T-helper 2 cell treated with Interferon-gamma antibody and Interleukin-4, amounts not matched to agents 100 ng/mL and 5 ng/mL, for 36 hours (primary cell): Measurements from ENCODE around the gene NRM. TPM values are rescaled to one million over a fixed set of nuclear protein-coding genes. Genes with fewer than 3 reads are reported as not detected.

Source experiments
- intact Hi-C: fragments of 100-400 bp; cut with micrococcal nuclease; formaldehyde crosslinking; loops from one replicate; pipeline ENCODE4 v1.15.1; 2023
- total RNA-seq: library from RNA; stranded (reverse); gene quantifications from 2 replicates; pipeline ENCODE4 v1.2.3, GENCODE V29; 2022

NRM gene
- total RNA-seq, 1 donor from 2014 or later: 33.5 TPM

DNA sequence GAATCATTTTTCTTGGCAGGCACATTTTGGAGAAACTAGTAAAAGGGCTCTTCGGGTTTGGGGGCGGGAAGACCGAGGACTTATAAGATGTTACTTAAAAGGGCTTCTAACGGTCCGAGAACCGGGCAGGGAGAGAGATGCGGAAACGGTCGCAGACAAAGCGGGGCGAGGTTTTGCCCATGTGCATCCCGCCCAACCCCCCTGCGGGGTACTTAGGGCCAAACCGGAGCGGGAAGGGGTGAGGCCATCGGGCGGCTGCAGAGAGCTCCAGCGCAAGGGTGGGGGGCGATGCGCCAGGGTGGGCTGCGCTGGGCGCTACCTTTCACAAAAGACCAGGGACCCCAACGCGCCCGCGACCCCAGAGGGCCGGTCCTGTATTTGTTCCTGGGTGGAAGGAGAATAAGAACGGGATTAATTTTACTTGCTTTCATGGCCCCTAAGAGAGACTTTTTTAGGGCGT, 30.0 kb upstream of the NRM start:
- intact Hi-C loops: loop anchor here (1.0 to 2.0 kb wide), 4 partner anchors 17 to 164 kb away; partner anchors contain the start of genes C6orf136, GNL1 and PRR3

GRCh38 chr6:30719791-30720737, 29.3 kb upstream of the NRM start, which contains the start of gene TUBB:
TUBB (plus strand) TSS chr6:30720352; CDS start chr6:30720507, 155 bp downstream.
- intact Hi-C loops: loop anchor here (1.0 to 5.0 kb wide), 3 partner anchors 73 to 658 kb away; partner anchors contain the start of genes C6orf136, GNL1, POLR1H and PRR3

GRCh38 chr6:30719356-30719755, 28.6 kb upstream of the NRM start:
- intact Hi-C loops: loop anchor here (5.0 kb wide), 1 partner anchor 657 kb away; the partner anchor contains the start of gene POLR1H

GRCh38 chr6:30717845-30718720, 27.3 kb upstream of the NRM start:
- intact Hi-C loops: loop anchor here (1.0 to 5.0 kb wide), 5 partner anchors 31 to 656 kb away; partner anchors contain the start of genes HLA-E, MRPS18B, POLR1H and PPP1R10

GRCh38 chr6:30717129-30717844, 26.5 kb upstream of the NRM start, which contains the start of gene MDC1:
MDC1 (minus strand) TSS chr6:30717281; CDS start chr6:30715175, 2,106 bp downstream.
- intact Hi-C loops: loop anchor here (1.0 to 5.0 kb wide), 5 partner anchors 30 to 655 kb away; partner anchors contain the start of genes HLA-E, MRPS18B, POLR1H and PPP1R10

- intact Hi-C loops: loop anchor here (1.0 to 5.0 kb wide), 5 partner anchors 30 to 655 kb away; partner anchors contain the start of genes HLA-E, MRPS18B, POLR1H and PPP1R10
These were observed 26.0 kb upstream of the NRM start for GRCh38 chr6:30716879-30717128.

GRCh38 chr6:30714263-30714662, 23.5 kb upstream of the NRM start:
- intact Hi-C loops: no loop called here

DNA sequence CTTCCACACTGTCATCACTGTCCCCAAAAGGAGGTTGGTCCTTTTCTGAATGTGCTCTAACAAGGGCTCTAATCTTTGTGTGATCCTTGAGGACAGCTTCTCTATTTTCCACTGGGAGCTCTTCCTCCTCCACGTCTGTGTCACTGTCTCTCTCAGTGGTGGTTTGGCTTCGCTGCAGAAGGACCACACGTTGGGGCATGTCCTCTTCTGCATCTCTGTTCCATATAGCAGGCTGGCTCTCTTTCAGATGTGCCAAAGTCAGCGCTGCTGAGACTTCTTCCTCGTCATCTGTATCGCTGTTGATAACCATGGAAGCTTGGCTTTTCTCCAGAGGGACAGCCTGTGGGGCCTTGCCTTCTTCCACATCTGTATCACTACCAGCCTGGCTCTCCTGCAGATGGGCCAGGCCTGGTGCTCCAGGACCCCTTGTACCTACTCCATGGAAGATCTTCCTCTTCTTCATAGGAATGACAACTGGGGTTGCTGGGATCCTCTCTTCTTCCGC, 21.7 kb upstream of the NRM start:
- intact Hi-C loops: no loop called here

GRCh38 chr6:30711758-30712380, 21.1 kb upstream of the NRM start:
- intact Hi-C loops: no loop called here

- intact Hi-C loops: no loop called here
These were observed 18.5 kb upstream of the NRM start for GRCh38 chr6:30709101-30709868.

DNA sequence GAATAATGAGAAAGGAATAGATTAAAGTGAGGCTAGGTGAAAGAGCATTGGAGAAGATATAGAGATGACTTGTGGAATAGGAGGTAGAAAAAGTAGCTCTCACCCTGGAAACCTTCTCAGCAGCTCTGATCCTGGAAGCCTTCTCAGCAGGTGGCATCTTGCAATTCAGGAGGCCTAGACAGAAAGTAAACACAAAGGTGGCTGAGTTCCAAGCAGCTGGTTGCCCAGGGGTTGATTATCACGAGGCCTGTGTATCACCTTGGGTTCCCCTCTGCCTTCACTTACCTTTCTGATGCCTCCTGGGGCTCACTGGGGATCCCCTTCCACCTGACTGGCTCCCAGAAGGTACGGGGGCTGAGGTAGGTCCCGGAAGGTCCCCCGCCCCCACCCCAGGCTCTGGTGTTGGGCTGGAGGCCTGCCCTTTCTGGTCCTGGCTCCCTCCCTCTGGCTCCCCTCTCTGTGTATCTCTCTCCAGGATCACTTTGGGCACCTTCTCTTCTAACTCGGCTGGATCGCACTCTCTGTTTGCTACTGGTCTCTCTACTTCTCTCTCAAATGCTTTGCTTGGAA, 16.6 kb upstream of the NRM start:
- intact Hi-C loops: no loop called here

- intact Hi-C loops: no loop called here
These were observed 14.8 kb upstream of the NRM start for GRCh38 chr6:30705620-30706019.

- intact Hi-C loops: no loop called here
These were observed 13.0 kb upstream of the NRM start for GRCh38 chr6:30703821-30704220.

DNA sequence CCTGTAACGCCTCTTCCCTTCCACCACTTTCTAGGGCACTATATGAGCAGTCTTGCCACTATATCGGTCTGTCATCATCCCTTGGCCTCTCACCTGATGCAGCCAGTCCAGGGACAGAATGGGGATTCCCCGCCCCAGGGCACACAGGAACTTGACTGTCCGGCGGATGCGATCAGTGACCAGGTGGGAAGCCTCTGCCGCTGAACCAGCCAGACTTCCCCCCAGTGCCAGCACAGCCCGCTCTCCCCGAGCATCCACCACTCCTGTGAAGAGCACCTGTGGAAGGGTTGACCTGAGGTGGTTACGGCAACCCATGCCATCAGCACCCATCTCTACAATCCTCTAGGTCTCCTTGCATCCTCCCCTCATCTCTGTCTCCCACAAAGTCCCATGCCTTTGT, 12.2 kb upstream of the NRM start:
- intact Hi-C loops: no loop called here

GRCh38 chr6:30700340-30700739, 9.6 kb upstream of the NRM start:
- intact Hi-C loops: no loop called here

DNA sequence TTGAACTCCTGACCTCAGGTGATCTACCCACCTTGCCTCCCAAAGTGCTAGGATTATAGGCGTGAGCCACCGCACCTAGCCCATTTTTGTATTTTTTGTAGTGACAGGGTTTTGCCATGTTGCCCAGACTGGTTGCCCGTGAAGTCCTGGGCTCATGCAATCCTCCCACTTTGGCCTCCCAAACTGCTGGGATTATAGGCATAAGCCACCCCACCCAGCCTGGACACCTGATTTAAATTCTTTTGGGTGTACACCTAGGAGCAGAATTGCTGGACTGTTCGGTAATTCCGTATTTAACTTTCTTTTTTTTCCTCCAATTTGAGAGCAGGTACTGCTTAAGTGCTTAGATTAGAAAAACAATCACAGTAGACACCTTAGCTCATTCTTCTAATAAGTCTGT, 5.6 kb upstream of the NRM start:
- intact Hi-C loops: no loop called here

GRCh38 chr6:30691208-30691847, 544 bp upstream of the NRM start:
- intact Hi-C loops: no loop called here

DNA sequence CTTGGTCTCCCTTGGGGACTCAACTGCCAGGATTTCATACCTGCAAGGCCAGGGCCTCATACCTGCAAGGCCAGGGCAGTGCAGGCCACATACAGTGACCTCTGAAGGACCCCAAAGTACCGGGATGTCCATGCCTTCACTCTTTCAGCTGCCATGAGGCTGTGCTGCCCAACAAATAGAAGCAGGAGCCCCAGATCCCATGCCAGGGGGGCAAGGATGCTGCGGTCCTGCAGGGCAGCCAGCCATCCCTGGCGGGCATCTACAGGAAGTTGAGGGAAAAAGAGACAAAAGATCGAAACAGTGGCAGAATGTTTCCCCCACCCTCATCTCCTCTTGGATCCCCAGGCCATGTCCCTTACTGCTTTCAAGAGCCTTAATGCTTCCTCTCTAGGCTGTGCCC, 799 bp downstream of the NRM start:
- intact Hi-C loops: loop anchor here (10.0 kb wide), 1 partner anchor 465 kb away; the partner anchor contains the start of genes CCHCR1 and TCF19
